Measurements from ENCODE around the gene MRI1.
A peak's percentile ranks its signal among the peaks of the same experiment; 100 is the strongest.
"Not testable (repeated sequence)": the region's sequence is repeated elsewhere in the genome, so short reads cannot be mapped to it uniquely, and the experiment has no call there.

The MRI1 gene

DNA sequence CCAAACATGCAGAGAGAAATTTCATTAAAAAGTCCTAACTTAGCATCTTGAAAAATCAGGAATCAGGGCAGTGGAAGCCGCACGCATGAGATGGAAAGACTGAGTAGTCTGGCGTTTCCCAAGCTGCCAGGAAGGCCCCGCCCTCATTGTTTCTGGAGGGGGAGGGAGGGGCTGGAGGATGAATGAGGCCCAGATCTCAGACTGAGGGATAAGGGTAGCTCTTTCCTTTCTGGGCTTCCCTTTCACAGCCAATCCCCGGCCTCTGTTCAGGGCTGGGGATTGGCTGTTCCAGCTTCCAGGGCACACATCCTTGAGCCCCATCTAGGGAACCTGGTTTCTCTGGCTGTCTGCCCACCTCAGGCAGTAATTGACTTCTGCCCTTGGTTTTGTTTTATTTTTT, 17.2 kb downstream of the MRI1 start:
- no peak for DNase-seq (ENCODE audit: insufficient read length)
- TF ChIP-seq TAF1 (IDR thresholded peaks at IDR 0.05; ENCODE audit: borderline replicate concordance, low read depth, low read length) (no peak), POLR2A (IDR thresholded peaks at IDR 0.05; ENCODE audit: low read depth, low read length) (no peak), POLR2AphosphoS5 (IDR thresholded peaks at IDR 0.05; ENCODE audit: low read depth, low read length) (no peak)
- no peak for FAIRE-seq

DNA sequence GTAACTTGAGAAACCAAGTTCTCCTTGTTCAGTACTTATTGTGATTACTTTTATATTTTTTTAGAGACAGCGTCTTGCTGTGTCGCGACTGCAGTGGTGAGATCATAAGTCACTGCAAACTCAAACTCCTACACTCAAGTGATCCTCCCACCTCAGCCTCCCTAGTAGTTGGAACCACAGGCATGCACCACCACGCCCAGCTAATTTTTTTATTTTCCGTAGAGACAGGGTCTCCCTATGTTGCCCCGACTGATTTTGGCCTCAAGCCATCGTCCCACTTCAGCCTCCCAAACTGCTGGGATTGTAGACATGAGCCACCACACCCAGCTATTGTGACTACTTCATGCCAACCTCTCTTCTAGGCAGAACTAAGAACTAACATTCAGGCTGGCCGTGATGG, 18.2 kb downstream of the MRI1 start:
- TF ChIP-seq POLR2A (IDR thresholded peaks at IDR 0.05; ENCODE audit: low read depth, low read length) = no peak
- TF ChIP-seq POLR2AphosphoS5 (IDR thresholded peaks at IDR 0.05; ENCODE audit: low read depth, low read length) = no peak
- TF ChIP-seq TAF1 (IDR thresholded peaks at IDR 0.05; ENCODE audit: borderline replicate concordance, low read depth, low read length) = no peak
- no peak for DNase-seq (ENCODE audit: insufficient read length)
- no peak for FAIRE-seq

DNA sequence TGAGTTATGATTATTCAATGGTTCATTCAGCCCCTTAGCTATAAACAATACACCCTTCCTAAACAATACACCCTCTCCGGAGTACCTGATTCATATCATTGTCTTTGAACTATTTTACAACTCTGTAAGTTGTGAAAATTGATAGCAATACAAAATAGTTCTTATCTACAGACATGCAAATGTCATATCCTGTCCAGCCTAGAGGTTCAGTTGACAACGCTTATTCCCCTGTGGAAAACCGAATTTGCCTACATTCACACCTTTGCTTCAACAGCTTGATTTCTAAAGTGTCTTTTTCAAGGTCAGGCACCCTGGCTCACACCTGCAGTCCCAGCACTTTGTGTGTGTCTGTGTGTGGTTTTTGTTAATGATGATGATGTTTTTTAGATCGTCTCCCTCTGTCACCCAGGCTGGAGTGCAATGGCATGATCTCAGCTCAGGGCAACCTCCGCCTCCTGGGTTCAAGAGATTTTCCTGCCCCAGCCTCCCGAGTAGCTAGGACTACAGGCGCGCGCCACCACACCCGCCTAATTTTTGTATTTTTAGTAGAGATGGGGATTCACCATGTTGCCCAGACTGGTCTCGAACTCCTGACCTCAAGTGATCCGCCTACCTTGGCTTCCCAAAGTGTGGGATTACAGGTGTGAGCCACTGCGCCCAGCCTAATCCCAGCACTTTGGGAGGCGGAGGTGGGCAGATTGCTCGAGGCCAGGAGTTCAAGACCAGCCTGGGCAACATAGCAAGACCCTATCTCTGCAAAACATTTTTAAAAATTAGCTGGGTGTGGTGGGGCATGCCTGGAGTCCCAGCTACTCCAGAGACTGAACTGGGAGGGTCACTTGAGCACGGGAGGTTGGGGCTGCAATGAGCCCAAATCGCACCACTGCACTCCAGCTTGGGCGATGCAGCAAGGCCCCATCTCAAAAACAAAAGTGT, 19.5 kb downstream of the MRI1 start:
- DNase-seq (ENCODE audit: insufficient read length) = no peak
- peak; percentile 38 for FAIRE-seq
- TF ChIP-seq TAF1 (IDR thresholded peaks at IDR 0.05; ENCODE audit: borderline replicate concordance, low read depth, low read length) (no peak), POLR2AphosphoS5 (IDR thresholded peaks at IDR 0.05; ENCODE audit: low read depth, low read length) (no peak), POLR2A (IDR thresholded peaks at IDR 0.05; ENCODE audit: low read depth, low read length) (no peak)

DNA sequence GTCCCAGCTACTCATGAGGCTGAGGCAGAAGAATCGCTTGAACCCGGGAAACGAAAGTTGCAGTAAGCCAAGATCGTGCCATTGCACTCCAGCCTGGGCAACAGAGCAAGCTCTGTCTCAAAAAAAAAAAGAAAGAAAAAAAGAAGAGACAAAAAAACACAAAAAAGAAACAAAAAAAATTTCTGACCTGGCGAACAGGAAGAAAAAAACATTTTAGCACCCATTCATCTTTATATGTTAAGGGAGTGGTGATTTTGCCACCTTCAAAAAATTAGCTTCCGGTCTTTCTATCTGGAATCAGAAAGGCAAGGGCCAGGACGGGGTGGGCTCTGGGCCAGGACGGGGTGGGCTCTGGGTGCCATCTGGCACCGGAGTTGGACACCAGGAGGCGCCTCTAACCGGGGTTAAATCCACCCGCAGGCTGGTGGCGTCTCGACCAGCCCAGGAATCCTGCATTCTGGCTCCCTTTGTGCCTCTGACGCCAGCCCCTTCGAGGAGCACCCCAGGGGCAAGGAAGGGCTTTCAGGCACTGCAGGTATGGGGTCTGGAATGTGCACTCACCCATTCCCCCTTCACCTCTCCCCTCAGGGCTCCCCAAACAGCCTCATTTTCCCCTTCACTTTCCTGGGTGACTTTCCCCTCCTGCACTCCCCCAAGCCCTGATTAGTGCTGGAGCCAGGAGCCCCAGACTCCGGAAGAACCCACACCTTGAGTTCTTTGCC, 20.6 kb downstream of the MRI1 start:
- DNase-seq (ENCODE audit: insufficient read length) (peak; percentile 47), FAIRE-seq (no peak)
- no peak for TF ChIP-seq POLR2AphosphoS5 (IDR thresholded peaks at IDR 0.05; ENCODE audit: low read depth, low read length)
- TF ChIP-seq POLR2A (IDR thresholded peaks at IDR 0.05; ENCODE audit: low read depth, low read length) = no peak
- no peak for TF ChIP-seq TAF1 (IDR thresholded peaks at IDR 0.05; ENCODE audit: borderline replicate concordance, low read depth, low read length)

DNA sequence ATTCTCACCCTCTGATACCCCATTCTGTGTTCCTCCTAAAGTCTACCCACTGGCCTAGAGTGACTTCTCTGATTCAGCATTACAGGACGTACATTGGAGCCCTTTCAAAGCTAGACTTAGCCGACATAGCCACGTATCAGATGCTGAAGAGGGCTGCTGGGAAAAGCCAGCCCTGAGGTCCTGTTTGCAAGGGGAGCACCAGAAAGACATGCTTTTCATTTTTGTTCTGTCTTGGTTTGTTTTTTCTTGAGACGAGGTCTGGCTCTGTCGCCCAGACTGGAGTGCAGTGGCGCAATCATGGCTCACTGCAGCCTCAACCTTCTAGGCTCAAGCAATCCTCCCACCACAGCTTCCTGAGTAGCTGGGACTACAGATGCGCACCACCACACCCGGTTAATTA, 24.7 kb downstream of the MRI1 start:
- FAIRE-seq (no peak), DNase-seq (ENCODE audit: insufficient read length) (no peak)
- TF ChIP-seq POLR2A (IDR thresholded peaks at IDR 0.05; ENCODE audit: low read depth, low read length) (no peak), TAF1 (IDR thresholded peaks at IDR 0.05; ENCODE audit: borderline replicate concordance, low read depth, low read length) (no peak), POLR2AphosphoS5 (IDR thresholded peaks at IDR 0.05; ENCODE audit: low read depth, low read length) (no peak)

DNA sequence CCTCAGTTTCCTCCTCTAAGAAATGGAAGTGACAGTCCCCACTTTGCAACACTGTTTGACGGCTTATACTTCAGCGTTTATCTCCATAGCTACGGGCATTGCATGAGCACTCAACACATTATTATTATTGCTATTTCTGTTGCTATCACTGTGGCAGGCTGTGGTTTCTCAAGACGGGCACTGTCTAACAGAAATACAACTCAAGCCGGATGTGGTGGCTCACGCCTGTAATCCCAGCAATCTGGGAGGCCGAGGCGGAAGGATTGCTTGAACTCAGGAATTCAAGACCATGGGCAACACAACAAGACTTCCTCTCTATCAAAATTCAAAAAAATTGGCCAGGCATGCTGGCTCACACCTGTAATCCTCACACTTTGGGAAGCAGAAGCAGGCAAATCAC, 26.0 kb downstream of the MRI1 start:
- DNase-seq (ENCODE audit: insufficient read length) = no peak
- FAIRE-seq = no peak
- TF ChIP-seq TAF1 (IDR thresholded peaks at IDR 0.05; ENCODE audit: borderline replicate concordance, low read depth, low read length) (no peak), POLR2AphosphoS5 (IDR thresholded peaks at IDR 0.05; ENCODE audit: low read depth, low read length) (no peak), POLR2A (IDR thresholded peaks at IDR 0.05; ENCODE audit: low read depth, low read length) (no peak)

DNA sequence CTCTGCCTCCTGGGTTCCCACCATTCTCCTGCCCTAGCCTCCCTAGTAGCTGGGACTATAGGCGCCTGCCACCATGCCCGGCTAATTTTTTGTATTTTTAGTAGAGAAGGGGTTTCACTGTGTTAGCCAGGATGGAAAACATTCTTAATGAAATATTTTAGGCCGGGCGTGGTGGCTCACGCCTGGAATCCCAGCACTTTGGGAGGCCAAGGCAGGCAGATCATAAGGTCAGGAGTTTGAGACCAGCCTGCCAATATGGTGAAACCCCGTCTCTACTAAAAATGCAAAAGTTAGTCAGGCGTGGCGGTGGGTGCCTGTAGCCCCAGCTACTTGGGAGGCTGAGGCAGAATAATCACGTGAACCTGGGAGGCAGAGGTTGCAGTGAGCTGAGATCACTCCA, 29.0 kb downstream of the MRI1 start:
- not testable (repeated sequence) for FAIRE-seq; DNase-seq (ENCODE audit: insufficient read length)

DNA sequence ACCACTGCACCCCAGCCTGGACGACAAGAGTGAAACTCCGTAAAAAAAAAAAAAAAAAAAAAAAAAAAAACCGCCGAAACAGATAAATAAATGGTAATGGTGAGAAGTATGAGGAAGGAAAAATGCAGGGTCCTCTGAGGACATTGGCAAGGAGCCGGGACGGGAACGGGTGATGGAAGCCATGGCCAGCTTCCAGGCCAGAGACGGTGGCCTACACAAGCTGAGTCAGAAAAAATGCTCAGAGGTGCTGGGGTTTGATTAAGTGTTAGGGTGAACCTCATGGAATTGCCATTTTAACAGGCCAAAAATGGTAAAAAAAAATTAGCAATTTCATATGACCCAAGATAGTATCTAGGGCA, 30.1 kb downstream of the MRI1 start:
- no peak for TF ChIP-seq TAF1 (IDR thresholded peaks at IDR 0.05; ENCODE audit: borderline replicate concordance, low read depth, low read length)
- TF ChIP-seq POLR2A (IDR thresholded peaks at IDR 0.05; ENCODE audit: low read depth, low read length) = no peak
- no peak for TF ChIP-seq POLR2AphosphoS5 (IDR thresholded peaks at IDR 0.05; ENCODE audit: low read depth, low read length)

DNA sequence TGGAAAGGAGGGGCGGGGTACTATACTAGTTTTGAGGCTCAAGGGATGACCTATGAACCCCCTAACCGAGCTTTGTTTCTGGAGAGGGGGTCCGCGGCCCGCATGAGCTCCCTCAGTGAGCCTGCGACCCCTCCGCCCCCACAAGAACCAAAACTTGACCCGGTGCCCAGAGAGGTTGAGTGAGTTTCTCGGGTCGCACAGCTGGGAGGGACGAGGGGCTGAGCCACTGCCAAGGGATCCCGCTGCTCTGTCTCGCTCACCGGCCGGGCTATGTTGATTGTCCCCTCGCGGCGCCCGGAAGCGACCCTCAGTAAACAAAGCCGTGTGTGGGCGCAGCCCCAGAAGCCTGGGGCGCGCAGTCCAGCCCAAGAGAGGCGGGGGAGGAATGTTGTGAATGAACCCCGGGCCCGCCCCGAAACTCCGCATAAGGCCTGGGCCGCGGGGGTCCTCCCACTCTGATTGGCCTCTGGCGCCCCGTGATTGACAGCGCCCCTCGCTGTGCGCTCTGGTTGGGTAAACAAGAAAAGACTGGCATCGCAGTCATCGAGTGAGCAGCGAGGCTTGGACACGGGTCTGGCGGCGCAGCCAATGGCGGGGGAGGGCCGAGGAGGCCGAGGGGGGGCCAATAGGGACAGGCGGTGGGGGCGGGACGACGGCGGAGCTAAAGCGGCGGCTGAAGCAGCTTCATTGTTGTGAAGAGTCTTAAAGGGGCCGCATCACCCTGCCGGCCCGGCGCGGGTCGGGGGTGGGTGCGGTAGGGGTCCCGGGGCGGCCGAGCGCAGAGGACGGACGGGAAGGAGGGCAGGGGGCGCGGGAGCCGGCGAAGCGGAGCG, 30.7 kb downstream of the MRI1 start, which contains the start of gene ZSWIM4:
Gene ZSWIM4, plus strand, starts transcription at position 687 of the 833 bp plus-strand sequence. CDS start 206 bp downstream, outside the sequence.
- TF ChIP-seq TAF1 (IDR thresholded peaks at IDR 0.05; ENCODE audit: borderline replicate concordance, low read depth, low read length) (0 out of 2 replicates have a peak, but pooled peaks have one; percentile 33), POLR2AphosphoS5 (IDR thresholded peaks at IDR 0.05; ENCODE audit: low read depth, low read length) (no peak), POLR2A (IDR thresholded peaks at IDR 0.05; ENCODE audit: low read depth, low read length) (peak; percentile 13; the same call in 1 of the 2 replicates)
- FAIRE-seq (peak; percentile 90), DNase-seq (ENCODE audit: insufficient read length) (peak; percentile 97)

More for the DNA sequence above, 30.1 kb downstream of the MRI1 start:
- FAIRE-seq (no peak), DNase-seq (ENCODE audit: insufficient read length) (no peak)

DNA sequence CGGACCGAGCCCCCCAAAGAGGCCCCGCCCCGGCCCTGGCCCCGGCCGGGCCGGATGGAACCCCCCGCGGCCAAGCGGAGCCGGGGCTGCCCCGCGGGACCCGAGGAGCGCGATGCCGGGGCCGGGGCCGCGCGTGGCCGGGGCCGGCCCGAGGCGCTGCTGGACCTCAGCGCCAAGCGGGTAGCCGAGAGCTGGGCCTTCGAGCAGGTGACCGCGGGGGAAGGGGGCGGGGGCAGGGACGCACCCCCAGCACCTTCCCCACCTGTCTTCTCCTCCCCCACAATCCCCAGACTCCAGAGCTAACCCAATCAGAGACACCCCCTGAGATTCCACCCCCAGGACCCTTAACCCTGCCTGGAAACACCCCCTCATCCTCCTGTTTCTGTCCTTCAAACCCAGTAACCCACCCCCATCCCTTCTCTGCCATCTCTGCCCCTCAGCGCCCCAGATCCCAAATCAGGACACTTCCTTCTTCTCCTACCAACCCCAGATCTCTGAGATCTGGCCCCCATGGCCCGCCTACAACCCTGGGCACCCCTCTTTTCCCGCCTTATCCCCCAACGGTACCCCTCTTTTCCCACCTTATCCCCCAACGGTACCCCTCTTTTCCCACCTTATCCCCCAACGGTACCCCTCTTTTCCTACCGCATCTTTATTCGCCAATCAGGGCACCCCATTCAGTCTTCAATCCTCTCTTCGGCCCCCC, 31.4 kb downstream of the MRI1 start:
- no peak; the same call in 1 of the 2 replicates for TF ChIP-seq POLR2A (IDR thresholded peaks at IDR 0.05; ENCODE audit: low read depth, low read length)
- 0 out of 2 replicates have a peak, but pooled peaks have one; percentile 24 for TF ChIP-seq POLR2AphosphoS5 (IDR thresholded peaks at IDR 0.05; ENCODE audit: low read depth, low read length)
- 0 out of 2 replicates have a peak, but pooled peaks have one; percentile 4 for TF ChIP-seq TAF1 (IDR thresholded peaks at IDR 0.05; ENCODE audit: borderline replicate concordance, low read depth, low read length)
- DNase-seq (ENCODE audit: insufficient read length) (no peak), FAIRE-seq (peak; percentile 30)

All from GM12892 (cell line).